IMR-90 (cell line): ENCODE measurements around the gene TP53AIP1. TPM values are rescaled to one million over a fixed set of nuclear protein-coding genes. Genes with fewer than 3 reads are reported as not detected.

Experiments
- ATAC-seq: fragments of 200-7000 bp; cut with Tn5 transposase; 2 replicates; pipeline ENCODE4 v1.9.1; 2020; ENCODE audit warnings: low read depth, mild to moderate bottlenecking, moderate library complexity
- BruUV-seq: library from RNA; stranded (reverse); fragments of 400-500 nt; replicated peaks from 2 replicates; lab custom pipeline; 2021; lab: Mats Ljungman, UMichigan
- CTCF ChIA-PET: fragments of 300-600 bp; formaldehyde crosslinking; extraction: SDS; loops from one replicate; lab custom pipeline; 2021; ENCODE audit warnings: antibody characterized with exemption; lab: Yijun Ruan, JAX
- POLR2A ChIA-PET: fragments of 300-600 bp; sonication (Branson Sonifier 250); formaldehyde crosslinking; loops from one replicate; lab custom pipeline; 2022; ENCODE audit warnings: antibody characterized with exemption; ENCODE audit not compliant: unreplicated experiment; lab: Charles Lee
- DNase-seq: peaks from one replicate; pipeline ENCODE4 v3.0.0; 2013
- H2AFZ ChIP-seq: replicated peaks from 2 replicates; pipeline ENCODE3; 2013; ENCODE audit warnings: low read length, mild to moderate bottlenecking; ENCODE audit not compliant: poor library complexity
- H2AK5ac ChIP-seq: 2 replicates; pipeline ENCODE4 v1.6.1; 2013; ENCODE audit warnings: low read depth, low read length, inconsistent platforms
- H2AK9ac ChIP-seq: replicated peaks from 2 replicates; pipeline ENCODE3; 2013; ENCODE audit warnings: mild to moderate bottlenecking, low read depth, low read length, moderate library complexity; ENCODE audit not compliant: poor library complexity
- H2BK120ac ChIP-seq: 2 replicates; pipeline ENCODE4 v1.6.1; 2013; ENCODE audit warnings: low read depth, low read length, inconsistent platforms
- H2BK15ac ChIP-seq: 3 replicates; pipeline ENCODE4 v1.6.1; 2013; ENCODE audit warnings: low read depth, low read length, inconsistent platforms
- H2BK20ac ChIP-seq: 2 replicates; pipeline ENCODE4 v1.6.1; 2013; ENCODE audit warnings: low read depth, mild to moderate bottlenecking, inconsistent platforms, low read length, moderate library complexity
- H2BK5ac ChIP-seq: 2 replicates; pipeline ENCODE4 v1.6.1; 2013; ENCODE audit warnings: mild to moderate bottlenecking, low read depth, low read length, inconsistent platforms; ENCODE audit not compliant: poor library complexity, severe bottlenecking
- H3K14ac ChIP-seq: replicated peaks from 2 replicates; pipeline ENCODE4 v1.6.1; 2013; ENCODE audit warnings: low read depth, low read length, inconsistent platforms
- H3K18ac ChIP-seq: 2 replicates; pipeline ENCODE4 v1.6.1; 2013; ENCODE audit warnings: low read depth, low read length, control low read depth
- H3K23ac ChIP-seq: 2 replicates; pipeline ENCODE4 v1.6.1; 2013; ENCODE audit warnings: low read depth, low read length, inconsistent platforms
- H3K27ac ChIP-seq: 2 replicates; pipeline ENCODE4 v1.5.1; 2013; ENCODE audit warnings: mild to moderate bottlenecking, control low read depth, low read length; ENCODE audit not compliant: insufficient read depth
- H3K27me3 ChIP-seq: 2 replicates; pipeline ENCODE4 v1.6.1; 2013; ENCODE audit warnings: low read length; ENCODE audit not compliant: control insufficient read depth, insufficient read depth
- H3K36me3 ChIP-seq: 2 replicates; pipeline ENCODE4 v1.6.1; 2013; ENCODE audit warnings: low read length, mixed read lengths; ENCODE audit not compliant: control insufficient read depth, insufficient read depth
- H3K4ac ChIP-seq: 2 replicates; pipeline ENCODE4 v1.6.1; 2013; ENCODE audit warnings: low read depth, low read length, inconsistent platforms
- H3K4me1 ChIP-seq: 2 replicates; pipeline ENCODE4 v1.6.1; 2013; ENCODE audit warnings: low read length, mixed read lengths; ENCODE audit not compliant: control insufficient read depth, insufficient read depth
- H3K4me2 ChIP-seq: 2 replicates; pipeline ENCODE4 v1.6.1; 2013; ENCODE audit warnings: low read depth, mild to moderate bottlenecking, control low read depth, low read length, moderate library complexity
- H3K4me3 ChIP-seq: 2 replicates; pipeline ENCODE4 v1.5.1; 2013; ENCODE audit warnings: low read depth, mild to moderate bottlenecking, control low read depth, low read length, moderate library complexity; ENCODE audit not compliant: insufficient read depth
- H3K56ac ChIP-seq: 2 replicates; pipeline ENCODE4 v1.6.1; 2013; ENCODE audit warnings: low read length, inconsistent platforms; ENCODE audit not compliant: insufficient read depth; ENCODE audit errors: extremely low read depth
- H3K79me1 ChIP-seq, 2 experiments: 2 replicates each; pipeline ENCODE4 v1.6.1; 2013; ENCODE audit warnings: low read length in 2 of 2, inconsistent platforms in 1 of 2, low read depth in 1 of 2
- H3K9ac ChIP-seq: 2 replicates; pipeline ENCODE4 v1.6.1; 2013; ENCODE audit warnings: low read depth, low read length, control low read depth
- H3K9me1 ChIP-seq: 2 replicates; pipeline ENCODE4 v1.6.1; 2013; ENCODE audit warnings: low read length, inconsistent platforms; ENCODE audit not compliant: insufficient read depth
- H3K9me3 ChIP-seq: 2 replicates; pipeline ENCODE4 v1.6.1; 2013; ENCODE audit warnings: low read length; ENCODE audit not compliant: control insufficient read depth, insufficient read depth
- H4K20me1 ChIP-seq: 2 replicates; pipeline ENCODE4 v1.6.1; 2013; ENCODE audit warnings: low read length, inconsistent platforms; ENCODE audit not compliant: insufficient read depth
- H4K5ac ChIP-seq: 2 replicates; pipeline ENCODE4 v1.6.1; 2013; ENCODE audit warnings: mild to moderate bottlenecking, low read depth, low read length, control low read depth
- H4K8ac ChIP-seq, 2 experiments: 2 replicates each; pipeline ENCODE4 v1.6.1; 2013; ENCODE audit warnings: low read depth in 2 of 2, low read length in 2 of 2, control low read depth in 1 of 2, inconsistent platforms in 1 of 2
- H4K91ac ChIP-seq: 2 replicates; pipeline ENCODE4 v1.6.1; 2013; ENCODE audit warnings: low read depth, low read length, inconsistent platforms; ENCODE audit not compliant: insufficient read depth
- BHLHE40 ChIP-seq: fragments of 150-350 bp; IDR thresholded peaks from 2 replicates; pipeline ENCODE4 v1.6.1; 2016; ENCODE audit warnings: mild to moderate bottlenecking, low read depth, low read length
- CEBPB ChIP-seq: IDR thresholded peaks from 2 replicates; pipeline ENCODE4 v1.6.1; 2012; ENCODE audit warnings: low read depth, low read length, improper control_type of control experiment
- CHD1 ChIP-seq: IDR thresholded peaks from 2 replicates; pipeline ENCODE4 v1.6.1; 2012; ENCODE audit warnings: low read depth, low read length, improper control_type of control experiment
- CTCF ChIP-seq: conservative IDR thresholded peaks from 2 replicates; pipeline ENCODE4 v1.5.1; 2012; ENCODE audit warnings: mild to moderate bottlenecking, low read depth, low read length, improper control_type of control experiment
- ELK1 ChIP-seq: fragments of 150-350 bp; IDR thresholded peaks from 2 replicates; pipeline ENCODE4 v1.6.1; 2016; ENCODE audit warnings: low read depth, mild to moderate bottlenecking, low read length, moderate library complexity, borderline replicate concordance
- FOS ChIP-seq: fragments of 150-350 bp; IDR thresholded peaks from 2 replicates; pipeline ENCODE4 v1.6.1; 2016; ENCODE audit warnings: low read depth, low read length
- MAFK ChIP-seq: IDR thresholded peaks from 2 replicates; pipeline ENCODE4 v1.6.1; 2012; ENCODE audit warnings: low read depth, low read length, improper control_type of control experiment
- POLR2A ChIP-seq: IDR thresholded peaks from 2 replicates; pipeline ENCODE4 v1.6.1; 2012; ENCODE audit warnings: mild to moderate bottlenecking, low read depth, low read length
- RCOR1 ChIP-seq: IDR thresholded peaks from 2 replicates; pipeline ENCODE4 v1.6.1; 2012; ENCODE audit warnings: mild to moderate bottlenecking, low read length, improper control_type of control experiment; ENCODE audit not compliant: insufficient replicate concordance
- RFX5 ChIP-seq: IDR thresholded peaks from 2 replicates; pipeline ENCODE4 v1.8.0; 2012; ENCODE audit warnings: low read depth, mild to moderate bottlenecking, low read length, moderate library complexity
- SMC3 ChIP-seq: fragments of 150-350 bp; IDR thresholded peaks from 2 replicates; pipeline ENCODE4 v1.6.1; 2016; ENCODE audit warnings: low read depth, mild to moderate bottlenecking, antibody characterized with exemption, low read length, moderate library complexity
- WGBS, 2 experiments: methylation state at CpG; one replicate each; pipeline versions ENCODE4 v1.1.5 to v1.1.7; 2013; ENCODE audit warnings: missing lambda C conversion rate in 2 of 2; ENCODE audit not compliant: insufficient read length in 1 of 2; ENCODE audit errors: extremely low coverage in 2 of 2; 5-methylcytosine and 5-hydroxymethylcytosine counted together
- dilution Hi-C: fragments of 300-500 bp; cut with HindIII; formaldehyde crosslinking; loops from one replicate; pipeline ENCODE4 v1.14.3; 2018; ENCODE audit warnings: low sequenced_read_pairs; ENCODE audit not compliant: unreplicated experiment
- in situ Hi-C: fragments of 300-500 bp; cut with MboI; formaldehyde crosslinking; loops from 3 replicates; pipeline ENCODE4 v1.14.3; 2019; ENCODE audit warnings: low sequenced_read_pairs, inconsistent platforms, mixed read lengths
- intact Hi-C: fragments of 100-400 bp; cut with micrococcal nuclease; formaldehyde crosslinking; loops from 2 replicates; pipeline ENCODE4 v1.10.0; 2022
- polyA plus RNA-seq, 3 experiments: library from polyadenylated mRNA; depleted of rRNA; stranded (reverse); fragments of >200 nt; gene quantifications; 2 replicates each; pipeline ENCODE4 v1.2.3, GENCODE V29; 2012; ENCODE audit warnings: low replicate concordance in 1 of 3
- total RNA-seq: library from RNA; depleted of rRNA; stranded (reverse); fragments of >200 nt; gene quantifications from 2 replicates; pipeline ENCODE4 v1.2.3, GENCODE V29; 2012

The TP53AIP1 gene
- total and polyA plus RNA-seq, 2 of the 4 experiments (the other 2 are of a cell fraction), result not detected

- intact Hi-C loops, result no loop called here
- Histone ChIP-seq H3K23ac (no peak overlapping the region), H3K9me1 (no peaks in the 10 kb centered on the region), H3K4me1 (no peaks in the 10 kb centered on the region), H3K9me3 (no peaks in the 10 kb centered on the region), H2AFZ (no peak overlapping the region), H3K9ac (no peak overlapping the region), H2BK5ac (no peak overlapping the region), H2BK15ac (no peak overlapping the region), H2BK120ac (no peak overlapping the region), H3K27ac (no peak overlapping the region), H3K4ac (no peak overlapping the region), H3K4me3 (no peak overlapping the region), H4K20me1 (no peaks in the 10 kb centered on the region), H2BK20ac (no peak overlapping the region), H2AK9ac (no peak overlapping the region), H3K36me3 (no peaks in the 10 kb centered on the region), H3K14ac (no peak overlapping the region), H3K18ac (no peak overlapping the region), H4K91ac (no peak overlapping the region), H4K8ac (no peak overlapping the region), H3K4me2 (no peak overlapping the region), H3K27me3 (peaks cover 21% of the 10 kb centered on the region), H4K5ac (no peak overlapping the region), H2AK5ac (no peak overlapping the region), H3K79me1 (no peaks in the 10 kb centered on the region), H3K56ac (no peak overlapping the region)
- in situ Hi-C loops, result no loop called here
- dilution Hi-C loops, result no loop called here
- DNase-seq (no peak), ATAC-seq (no peak)
- ChIA-PET CTCF (no interaction called here), POLR2A (no interaction called here)
- WGBS, 2 experiments, result 60% methylated on average over 1 of the region's 9 CpGs; no CpG with 5 or more reads in 1 of the 2 experiments
- TF ChIP-seq CTCF (no peak), SMC3 (no peak), ELK1 (no peak), POLR2A (no peak), MAFK (no peak), BHLHE40 (no peak), RFX5 (no peak), CHD1 (no peak), FOS (no peak), RCOR1 (no peak), CEBPB (no peak)
- no TSS peak for BruUV-seq
Measured at GRCh38 chr11:128895526-128895925, 47.1 kb downstream of the TP53AIP1 start.
